Stimulated activated CD4-positive, alpha-beta T cell treated with anti-CD3 and anti-CD28 coated beads, TNF-alpha, amount 100 ng/mL, for 24 hours (primary cell): ENCODE results near the gene PTGFRN.

ENCODE experiments used
- DNase-seq, 3 experiments: peaks; one replicate each; pipeline ENCODE4 v3.0.0-alpha.2; 2020; ENCODE audit warnings: low read depth in 3 of 3

Gene PTGFRN

GRCh38 chr1:117000142-117000541 is 90.4 kb downstream of the PTGFRN start:
- DNase-seq = no peak

GRCh38 chr1:117001254-117001927 is 91.7 kb downstream of the PTGFRN start, which contains the start of gene CD101:
CD101 (plus strand) TSS chr1:117001760; CDS start chr1:117001818, 58 bp downstream.
- peak in 1 of 3 experiments; percentile 19 for DNase-seq

GRCh38 chr1:117003223-117003875 is 93.6 kb downstream of the PTGFRN start:
- no peak for DNase-seq

- no peak for DNase-seq
Observed at GRCh38 chr1:117007719-117008013, 98.0 kb downstream of the PTGFRN start.

- DNase-seq = no peak
Observed at GRCh38 chr1:117008656-117009055, 98.9 kb downstream of the PTGFRN start.

- DNase-seq = no peak
Observed at GRCh38 chr1:117009132-117009531, 99.4 kb downstream of the PTGFRN start.

- no peak for DNase-seq
Observed at GRCh38 chr1:117010310-117010969, 100.7 kb downstream of the PTGFRN start.

GRCh38 chr1:117011334-117011733 is 101.6 kb downstream of the PTGFRN start:
- DNase-seq = no peak

GRCh38 chr1:117013309-117013858 is 103.7 kb downstream of the PTGFRN start:
- DNase-seq = no peak

- peak in 1 of 3 experiments; percentile 13 for DNase-seq
Observed at GRCh38 chr1:117014209-117014608, 104.5 kb downstream of the PTGFRN start.

- DNase-seq = no peak
Observed at GRCh38 chr1:117015724-117016123, 106.0 kb downstream of the PTGFRN start.

GRCh38 chr1:117017062-117017461 is 107.3 kb downstream of the PTGFRN start:
- no peak for DNase-seq

- DNase-seq = no peak
Observed at GRCh38 chr1:117017648-117018047, 107.9 kb downstream of the PTGFRN start.

GRCh38 chr1:117020526-117021156 is 110.9 kb downstream of the PTGFRN start:
- DNase-seq = no peak

GRCh38 chr1:117022114-117022513 is 112.4 kb downstream of the PTGFRN start:
- DNase-seq = no peak

- no peak for DNase-seq
Observed at GRCh38 chr1:117025568-117025967, 115.9 kb downstream of the PTGFRN start.

- DNase-seq = no peak
Observed at GRCh38 chr1:117026361-117026760, 116.6 kb downstream of the PTGFRN start.

- DNase-seq = no peak
Observed at GRCh38 chr1:117029685-117030084, 120.0 kb downstream of the PTGFRN start.

- DNase-seq = no peak
Observed at GRCh38 chr1:117030271-117030877, 120.7 kb downstream of the PTGFRN start.

GRCh38 chr1:117032266-117032665 is 122.5 kb downstream of the PTGFRN start:
- DNase-seq = no peak

- DNase-seq = no peak
Observed at GRCh38 chr1:117032681-117033539, 123.2 kb downstream of the PTGFRN start.
